LNCaP clone FGC (cell line): ENCODE measurements around the gene ZNF554.

Experiments used
- DNase-seq: peaks from one replicate; pipeline ENCODE4 v3.0.0-alpha.2; 2011; ENCODE audit warnings: low read depth
- H3K4me3 ChIP-seq: 2 replicates; pipeline ENCODE4 v1.5.1; 2011; ENCODE audit warnings: mild to moderate bottlenecking, low read depth, low read length, control low read depth
- CTCF ChIP-seq: IDR thresholded peaks from 2 replicates; pipeline ENCODE4 v1.5.1; 2012; ENCODE audit warnings: mild to moderate bottlenecking; ENCODE audit not compliant: control insufficient read depth, insufficient read depth; ENCODE audit errors: extremely low read depth

The ZNF554 gene

GRCh38 chr19:2822846-2823245 is 3.2 kb downstream of the ZNF554 start:
- no peak for TF ChIP-seq CTCF
- no peak overlapping the region for H3K4me3 ChIP-seq
- DNase-seq, result no peak

- no peak for TF ChIP-seq CTCF
Measured at GRCh38 chr19:2823646-2824045, 4.0 kb downstream of the ZNF554 start.

GRCh38 chr19:2824129-2824528 is 4.5 kb downstream of the ZNF554 start:
- no peak for DNase-seq
- no peak for TF ChIP-seq CTCF
- H3K4me3 ChIP-seq, result no peak overlapping the region

More at GRCh38 chr19:2823646-2824045, 4.0 kb downstream of the ZNF554 start:
- H3K4me3 ChIP-seq, result no peak overlapping the region
- no peak for DNase-seq

GRCh38 chr19:2827022-2827421 is 7.4 kb downstream of the ZNF554 start:
- no peak for TF ChIP-seq CTCF
- DNase-seq, result no peak
- no peak overlapping the region for H3K4me3 ChIP-seq

- H3K4me3 ChIP-seq, result no peak overlapping the region
- no peak for TF ChIP-seq CTCF
Measured at GRCh38 chr19:2827840-2828489, 8.3 kb downstream of the ZNF554 start.

GRCh38 chr19:2834294-2834871 is 14.7 kb downstream of the ZNF554 start:
- DNase-seq, result no peak
- no peak for TF ChIP-seq CTCF
- H3K4me3 ChIP-seq, result no peak overlapping the region

More at GRCh38 chr19:2827840-2828489, 8.3 kb downstream of the ZNF554 start:
- DNase-seq, result no peak

GRCh38 chr19:2837430-2837829 is 17.8 kb downstream of the ZNF554 start:
- no peak for DNase-seq
- TF ChIP-seq CTCF, result no peak
- no peak overlapping the region for H3K4me3 ChIP-seq
